CD4-positive, alpha-beta memory T cell (primary cell): ENCODE data around the gene BAIAP3. TPM values are rescaled to one million over a fixed set of nuclear protein-coding genes. Genes with fewer than 3 reads are reported as not detected.
"Not testable (repeated sequence)": the region's sequence is repeated elsewhere in the genome, so short reads cannot be mapped to it uniquely, and the experiment has no call there.

Experiments used
- CTCF ChIA-PET: fragments of 350-600 bp; sonication (Branson Sonifier 250); formaldehyde crosslinking; loops from one replicate; lab custom pipeline; 2021; ENCODE audit warnings: inconsistent platforms; ENCODE audit not compliant: partially characterized antibody; lab: Charles Lee
- POLR2A ChIA-PET: fragments of 350-600 bp; sonication (Branson Sonifier 250); formaldehyde crosslinking; loops from one replicate; lab custom pipeline; 2021; ENCODE audit not compliant: partially characterized antibody; lab: Charles Lee
- DNase-seq, 5 donors: peaks; one replicate each; pipeline versions ENCODE4 v3.0.0 to v3.0.0-alpha.2; 2020 to 2022; ENCODE audit warnings: mixed read lengths in 1 of 5
- H3K27ac ChIP-seq: one replicate; pipeline ENCODE4 v1.7.0; 2013; ENCODE audit warnings: low read depth, low read length
- H3K27me3 ChIP-seq: 2 replicates; pipeline ENCODE4 v1.7.0; 2013; ENCODE audit warnings: mild to moderate bottlenecking, low read length, moderate library complexity; ENCODE audit not compliant: insufficient read depth
- H3K36me3 ChIP-seq: 2 replicates; pipeline ENCODE4 v1.7.0; 2013; ENCODE audit warnings: mild to moderate bottlenecking, low read length, moderate library complexity; ENCODE audit not compliant: insufficient read depth
- H3K4me1 ChIP-seq: 2 replicates; pipeline ENCODE4 v1.7.0; 2013; ENCODE audit warnings: mild to moderate bottlenecking, low read length, moderate library complexity; ENCODE audit not compliant: insufficient read depth
- H3K4me3 ChIP-seq, 2 donors: one replicate each; pipeline ENCODE4 v1.7.0; 2013; ENCODE audit warnings: low read length in 2 of 2, mild to moderate bottlenecking in 1 of 2
- H3K9me3 ChIP-seq, 2 donors: one replicate each; pipeline ENCODE4 v1.7.0; 2013; ENCODE audit warnings: low read length in 2 of 2, control low read depth in 1 of 2; ENCODE audit not compliant: control insufficient read depth in 1 of 2
- H3K27ac Mint-ChIP-seq, 7 donors: one replicate each; pipeline ENCODE4 v1.8.0; 2020 to 2021; ENCODE audit warnings: mixed read lengths in 7 of 7, mild to moderate bottlenecking in 6 of 7, inconsistent platforms in 3 of 7, moderate library complexity in 3 of 7
- H3K27me3 Mint-ChIP-seq, 2 donors: one replicate each; pipeline ENCODE4 v1.8.0; 2020 to 2021; ENCODE audit warnings: mixed read lengths in 2 of 2
- H3K36me3 Mint-ChIP-seq, 2 donors: one replicate each; pipeline ENCODE4 v1.8.0; 2020 to 2021; ENCODE audit warnings: mixed read lengths in 2 of 2, inconsistent platforms in 1 of 2, mild to moderate bottlenecking in 1 of 2
- H3K4me1 Mint-ChIP-seq, 4 donors: one replicate each; pipeline ENCODE4 v1.8.0; 2020 to 2021; ENCODE audit warnings: mixed read lengths in 4 of 4, mild to moderate bottlenecking in 1 of 4
- H3K4me3 Mint-ChIP-seq, 8 donors: one replicate each; pipeline ENCODE4 v1.8.0; 2020 to 2021; ENCODE audit warnings: mixed read lengths in 8 of 8, mild to moderate bottlenecking in 7 of 8, moderate library complexity in 6 of 8, inconsistent platforms in 3 of 8
- H3K9me3 Mint-ChIP-seq, 8 donors: one replicate each; pipeline ENCODE4 v1.8.0; 2020 to 2021; ENCODE audit warnings: mixed read lengths in 8 of 8, mild to moderate bottlenecking in 5 of 8, inconsistent platforms in 3 of 8, moderate library complexity in 1 of 8
- intact Hi-C: fragments of 100-400 bp; cut with micrococcal nuclease; formaldehyde crosslinking; loops from one replicate; pipeline ENCODE4 v1.15.1; 2023
- polyA plus RNA-seq, 2 donors: library from polyadenylated mRNA; unstranded; fragments of 300-500 nt; fragmentation: Illumina TruSeq; gene quantifications; one replicate each; pipeline ENCODE4 v1.2.3, GENCODE V29; 2021
- total RNA-seq, 2 experiments: library from RNA; stranded (reverse); gene quantifications; one replicate each; pipeline ENCODE4 v1.2.3, GENCODE V29; 2021

Gene BAIAP3
- total and polyA plus RNA-seq, 4 experiments from 2014 or later, result 1.0 to 19.7 (median 12.5) TPM

- H3K27me3 ChIP-seq, result peaks cover 5% of the 10 kb centered on the region
- no peak for DNase-seq
- H3K36me3 ChIP-seq, result peaks cover 12% of the 10 kb centered on the region
- POLR2A ChIA-PET, result interaction anchor here (1.7 kb wide), 1 partner anchor 15 kb away, joined by 3 read pairs; no protein-coding TSS in a partner anchor
- H3K27ac Mint-ChIP-seq, result no peak overlapping the region
- peaks cover 0 to 1% (median 0%) of the 10 kb centered on the region in 8 donors for H3K9me3 Mint-ChIP-seq
- H3K4me3 Mint-ChIP-seq, result no peak overlapping the region
- CTCF ChIA-PET, result no interaction called here
- peaks cover 8 to 21% (median 13%) of the 10 kb centered on the region in 4 donors for H3K4me1 Mint-ChIP-seq
- peaks cover 1% of the 10 kb centered on the region in 2 donors for H3K27me3 Mint-ChIP-seq
- no peak overlapping the region for H3K4me3 ChIP-seq
- H3K27ac ChIP-seq, result no peak overlapping the region
- peaks cover 18% of the 10 kb centered on the region for H3K4me1 ChIP-seq
- no peaks in the 10 kb centered on the region for H3K9me3 ChIP-seq
- H3K36me3 Mint-ChIP-seq, result peaks cover 13 to 23% of the 10 kb centered on the region in 2 donors
- intact Hi-C loops, result no loop called here
Measured at GRCh38 chr16:1327619-1327947, 5.9 kb upstream of the BAIAP3 start.

- DNase-seq, H3K27me3 ChIP-seq, H3K4me3 ChIP-seq, H3K9me3 Mint-ChIP-seq, H3K27ac Mint-ChIP-seq, CTCF ChIA-PET, H3K27ac ChIP-seq, H3K4me3 Mint-ChIP-seq, H3K27me3 Mint-ChIP-seq, H3K9me3 ChIP-seq, POLR2A ChIA-PET, intact Hi-C loops: not testable (repeated sequence)
- Histone ChIP-seq H3K4me1 (peaks cover 24% of the 10 kb centered on the region), H3K36me3 (peaks cover 12% of the 10 kb centered on the region)
- peaks cover 8 to 25% (median 15%) of the 10 kb centered on the region in 4 donors for H3K4me1 Mint-ChIP-seq
- H3K36me3 Mint-ChIP-seq, result peaks cover 13 to 23% of the 10 kb centered on the region in 2 donors
Measured at GRCh38 chr16:1328136-1328535, 5.3 kb upstream of the BAIAP3 start.

- peaks cover 26% of the 10 kb centered on the region for H3K4me1 ChIP-seq
- CTCF ChIA-PET, result not testable (repeated sequence)
Measured at GRCh38 chr16:1328961-1329360, 4.5 kb upstream of the BAIAP3 start.

GRCh38 chr16:1330260-1330914, 3.1 kb upstream of the BAIAP3 start:
- no peak overlapping the region for H3K27ac ChIP-seq
- H3K36me3 ChIP-seq, result peaks cover 2% of the 10 kb centered on the region
- H3K9me3 Mint-ChIP-seq, result peaks cover 0 to 1% (median 0%) of the 10 kb centered on the region in 8 donors
- H3K36me3 Mint-ChIP-seq, result peaks cover 1 to 7% of the 10 kb centered on the region in 2 donors
- H3K4me3 ChIP-seq, result no peak overlapping the region
- ChIA-PET CTCF (interaction anchor here (0.6 kb wide), 1 partner anchor 13 kb away, joined by 3 read pairs; no protein-coding TSS in a partner anchor), POLR2A (interaction anchor here (1.0 to 1.4 kb wide), 2 partner anchors 15 to 21 kb away, joined by 3 to 4 read pairs; partner anchors contain the start of genes GNPTG and TSR3)
- no peak overlapping the region for H3K27ac Mint-ChIP-seq
- H3K27me3 Mint-ChIP-seq, result peaks cover 3 to 6% of the 10 kb centered on the region in 2 donors
- DNase-seq, result no peak
- peaks cover 17% of the 10 kb centered on the region for H3K27me3 ChIP-seq
- H3K4me1 ChIP-seq, result peaks cover 33% of the 10 kb centered on the region
- H3K9me3 ChIP-seq, result no peaks in the 10 kb centered on the region
- no peak overlapping the region for H3K4me3 Mint-ChIP-seq
- intact Hi-C loops, result no loop called here
- peaks cover 10 to 25% (median 17%) of the 10 kb centered on the region in 4 donors for H3K4me1 Mint-ChIP-seq

More at GRCh38 chr16:1328961-1329360, 4.5 kb upstream of the BAIAP3 start:
- Mint-ChIP-seq H3K4me3 (peak overlapping the region in 1 of 8 donors; percentile 30), H3K4me1 (peaks cover 8 to 22% (median 15%) of the 10 kb centered on the region in 4 donors), H3K27ac (peak overlapping the region in 2 of 7 donors; percentile 11 to 15), H3K36me3 (peaks cover 13 to 18% of the 10 kb centered on the region in 2 donors)
- DNase-seq, H3K27ac ChIP-seq, H3K9me3 Mint-ChIP-seq, H3K27me3 Mint-ChIP-seq, H3K27me3 ChIP-seq, POLR2A ChIA-PET, H3K36me3 ChIP-seq, intact Hi-C loops, H3K9me3 ChIP-seq, H3K4me3 ChIP-seq: not testable (repeated sequence)

- ChIA-PET POLR2A (interaction anchor here (1.0 to 2.0 kb wide), 7 partner anchors 11 to 279 kb away, joined by 3 to 16 read pairs (median 4); partner anchors contain the start of genes GNPTG, TSR3, UBE2I and UQCC4), CTCF (interaction anchor here (0.8 kb wide), 1 partner anchor 29 kb away, joined by 3 read pairs; no protein-coding TSS in a partner anchor)
- Mint-ChIP-seq H3K9me3 (peaks cover 0 to 1% (median 0%) of the 10 kb centered on the region in 8 donors), H3K4me3 (peak overlapping the region; percentile 60 to 90 (median 82)), H3K36me3 (peaks cover 0 to 5% of the 10 kb centered on the region in 2 donors), H3K4me1 (peaks cover 10 to 26% (median 17%) of the 10 kb centered on the region in 4 donors), H3K27ac (peak overlapping the region; percentile 68 to 90 (median 78)), H3K27me3 (peaks cover 3 to 6% of the 10 kb centered on the region in 2 donors)
- intact Hi-C loops, result no loop called here
- Histone ChIP-seq H3K9me3 (no peaks in the 10 kb centered on the region), H3K4me1 (peaks cover 33% of the 10 kb centered on the region), H3K4me3 (peak overlapping the region in 1 of 2 donors; percentile 24), H3K36me3 (no peaks in the 10 kb centered on the region), H3K27me3 (peaks cover 17% of the 10 kb centered on the region), H3K27ac (no peak overlapping the region)
- no peak for DNase-seq
Measured at GRCh38 chr16:1330931-1331711, 2.3 kb upstream of the BAIAP3 start.

- Mint-ChIP-seq H3K27ac (peak overlapping the region; percentile 68 to 90 (median 78)), H3K36me3 (no peaks in the 10 kb centered on the region), H3K9me3 (peaks cover 0 to 1% (median 0%) of the 10 kb centered on the region in 8 donors), H3K27me3 (peaks cover 3 to 6% of the 10 kb centered on the region in 2 donors), H3K4me1 (peaks cover 7 to 26% (median 16%) of the 10 kb centered on the region in 4 donors), H3K4me3 (peak overlapping the region; percentile 74 to 90 (median 82))
- ChIA-PET CTCF (interaction anchor here (0.6 to 1.6 kb wide), 3 partner anchors 11 to 185 kb away, joined by 3 to 7 read pairs (median 3); no protein-coding TSS in a partner anchor), POLR2A (interaction anchor here (0.8 to 2.0 kb wide), 8 partner anchors 8 to 1951 kb away, joined by 3 to 16 read pairs (median 5); partner anchors contain the start of genes UBE2I and UQCC4)
- intact Hi-C loops, result loop anchor here (1.0 kb wide), 1 partner anchor 8 kb away; no protein-coding TSS in a partner anchor
- peaks cover 17% of the 10 kb centered on the region for H3K27me3 ChIP-seq
- no peaks in the 10 kb centered on the region for H3K9me3 ChIP-seq
- DNase-seq, result peak; percentile 43 to 77 (median 52)
- no peaks in the 10 kb centered on the region for H3K36me3 ChIP-seq
- peak overlapping the region; percentile 15 to 24 for H3K4me3 ChIP-seq
- peaks cover 33% of the 10 kb centered on the region for H3K4me1 ChIP-seq
- peak overlapping the region; percentile 24 for H3K27ac ChIP-seq
Measured at GRCh38 chr16:1331712-1332617, 1.5 kb upstream of the BAIAP3 start.
